VCaP (cell line): ENCODE data around the gene ZBTB8OS.
"Not testable (repeated sequence)": the region's sequence is repeated elsewhere in the genome, so short reads cannot be mapped to it uniquely, and the experiment has no call there.

Source experiments
- H3K27ac ChIP-seq: fragments of 450-650 bp; 2 replicates; pipeline ENCODE4 v1.5.1; 2017
- TF ChIP-seq, protein P1 (sequence below): fragments of 450-650 bp; conservative IDR thresholded peaks from 2 replicates; pipeline ENCODE4 v1.5.1; 2017; ENCODE audit warnings: mild to moderate bottlenecking, moderate library complexity

The ZBTB8OS gene

DNA sequence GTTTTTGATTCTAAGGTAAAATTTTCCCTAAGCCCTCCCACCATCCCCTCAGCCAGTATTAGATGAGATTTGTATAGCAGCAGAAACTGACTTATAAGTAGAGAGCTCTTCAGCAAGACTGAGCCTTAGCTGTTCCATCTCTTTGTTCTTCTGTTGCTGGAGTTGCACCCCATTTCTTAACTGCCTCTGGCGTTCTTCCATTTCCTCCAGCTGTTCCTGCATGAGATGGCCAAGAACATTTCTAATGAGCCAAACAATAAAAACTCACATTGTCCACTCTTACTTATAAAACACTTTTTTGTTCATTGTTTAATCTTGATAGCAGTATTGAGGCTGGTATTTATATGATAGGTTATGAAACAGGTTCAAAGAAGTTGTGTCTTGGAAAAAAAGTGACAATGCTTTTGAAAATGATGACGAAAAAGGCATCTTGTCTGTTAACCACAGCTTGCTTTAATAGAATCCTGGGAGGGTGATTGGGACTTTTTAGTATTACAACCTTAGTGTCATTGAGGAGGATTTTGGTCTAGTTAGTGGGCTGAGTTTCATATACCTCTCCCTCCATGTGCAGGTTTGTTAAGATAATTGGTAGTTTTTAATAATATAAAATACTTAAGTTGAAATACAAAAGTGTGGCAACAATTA lies 33.9 kb upstream of the ZBTB8OS start:
- TF ChIP-seq, protein P1, sequence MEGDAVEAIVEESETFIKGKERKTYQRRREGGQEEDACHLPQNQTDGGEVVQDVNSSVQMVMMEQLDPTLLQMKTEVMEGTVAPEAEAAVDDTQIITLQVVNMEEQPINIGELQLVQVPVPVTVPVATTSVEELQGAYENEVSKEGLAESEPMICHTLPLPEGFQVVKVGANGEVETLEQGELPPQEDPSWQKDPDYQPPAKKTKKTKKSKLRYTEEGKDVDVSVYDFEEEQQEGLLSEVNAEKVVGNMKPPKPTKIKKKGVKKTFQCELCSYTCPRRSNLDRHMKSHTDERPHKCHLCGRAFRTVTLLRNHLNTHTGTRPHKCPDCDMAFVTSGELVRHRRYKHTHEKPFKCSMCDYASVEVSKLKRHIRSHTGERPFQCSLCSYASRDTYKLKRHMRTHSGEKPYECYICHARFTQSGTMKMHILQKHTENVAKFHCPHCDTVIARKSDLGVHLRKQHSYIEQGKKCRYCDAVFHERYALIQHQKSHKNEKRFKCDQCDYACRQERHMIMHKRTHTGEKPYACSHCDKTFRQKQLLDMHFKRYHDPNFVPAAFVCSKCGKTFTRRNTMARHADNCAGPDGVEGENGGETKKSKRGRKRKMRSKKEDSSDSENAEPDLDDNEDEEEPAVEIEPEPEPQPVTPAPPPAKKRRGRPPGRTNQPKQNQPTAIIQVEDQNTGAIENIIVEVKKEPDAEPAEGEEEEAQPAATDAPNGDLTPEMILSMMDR = no peak
- no peak overlapping the region for H3K27ac ChIP-seq

DNA sequence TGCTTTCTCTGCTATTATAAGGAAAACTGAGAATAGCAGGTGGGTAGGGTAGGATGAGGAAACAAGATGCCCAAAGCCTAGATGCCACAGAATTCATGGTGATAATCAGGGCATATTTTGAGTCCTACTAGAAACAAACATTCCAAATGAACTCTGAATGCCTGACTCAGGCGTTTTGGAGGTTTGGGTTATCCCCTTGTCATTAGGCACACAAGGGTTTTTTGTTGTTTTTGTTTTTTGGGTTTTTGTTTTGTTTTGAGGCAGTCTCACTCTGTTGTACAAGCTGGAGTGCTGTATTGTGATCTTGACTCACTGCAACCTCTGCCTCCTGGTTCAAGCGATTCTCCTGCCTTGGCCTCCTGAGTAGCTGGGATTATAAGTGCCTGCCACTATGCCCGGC lies 33.0 kb upstream of the ZBTB8OS start:
- TF ChIP-seq, protein P1 = no peak
- H3K27ac ChIP-seq = no peak overlapping the region

DNA sequence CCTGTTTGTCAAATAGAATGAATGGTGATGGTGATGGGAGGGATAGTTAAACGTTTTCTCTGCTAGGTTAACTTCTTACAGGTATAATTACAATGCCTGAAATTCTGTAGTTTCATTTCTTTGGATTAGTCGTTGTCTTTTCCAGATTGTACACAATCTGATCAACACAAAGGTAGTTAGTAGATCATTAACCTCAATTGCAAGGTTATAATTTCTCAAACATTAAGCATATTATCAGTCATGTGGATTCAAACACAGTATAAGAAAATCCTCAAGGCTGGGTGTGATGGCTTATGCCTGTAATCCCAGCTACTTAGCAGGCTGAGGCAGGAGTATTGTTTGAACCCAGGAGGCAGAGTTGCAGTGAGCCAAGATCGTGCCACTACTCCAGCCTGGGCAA lies 31.6 kb upstream of the ZBTB8OS start:
- TF ChIP-seq, protein P1 = no peak
- H3K27ac ChIP-seq = peak overlapping the region; percentile 13; the same call in 1 of the 2 replicates

DNA sequence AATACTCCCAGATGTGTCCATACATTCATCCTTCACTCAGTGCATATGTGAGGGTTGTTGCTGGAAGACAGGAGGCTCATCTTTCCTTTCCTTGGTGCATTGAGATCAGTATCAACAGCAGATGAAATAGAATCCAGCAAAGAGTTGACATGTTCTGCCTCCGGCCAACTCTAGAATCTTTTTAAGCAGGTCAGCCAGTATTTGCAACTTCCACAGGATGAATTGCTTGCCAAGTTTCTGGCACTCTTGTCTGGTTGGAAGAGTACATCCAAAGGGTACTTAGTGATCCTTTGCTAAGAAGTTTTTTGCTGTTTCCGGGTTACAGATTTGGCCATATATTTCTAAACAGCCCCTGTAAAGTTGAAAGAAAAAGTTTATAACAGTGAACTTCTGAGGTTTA lies 31.2 kb upstream of the ZBTB8OS start:
- TF ChIP-seq, protein P1 = no peak
- peak overlapping the region; percentile 13; the same call in 1 of the 2 replicates for H3K27ac ChIP-seq

DNA sequence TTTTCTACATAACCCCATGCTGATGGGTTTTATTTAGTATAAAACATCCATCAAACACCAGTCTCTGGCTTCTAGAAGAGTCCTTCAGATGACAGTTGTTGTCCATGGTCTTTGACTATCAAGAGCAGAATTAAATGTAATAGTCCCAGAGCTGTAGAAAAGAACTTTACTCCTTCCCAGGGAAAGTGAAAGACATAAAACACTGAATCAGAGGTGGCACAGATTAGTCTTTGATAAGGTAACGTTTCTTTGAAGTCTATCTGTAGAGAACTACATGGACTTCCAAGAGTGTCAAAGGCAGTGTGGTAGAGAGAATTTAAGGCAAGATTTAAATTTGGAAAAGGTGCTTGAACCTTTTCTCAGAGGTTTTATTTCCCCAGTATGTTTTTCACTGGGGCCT lies 30.3 kb upstream of the ZBTB8OS start:
- H3K27ac ChIP-seq = peak overlapping the region; percentile 13; the same call in 1 of the 2 replicates
- TF ChIP-seq, protein P1 = no peak

DNA sequence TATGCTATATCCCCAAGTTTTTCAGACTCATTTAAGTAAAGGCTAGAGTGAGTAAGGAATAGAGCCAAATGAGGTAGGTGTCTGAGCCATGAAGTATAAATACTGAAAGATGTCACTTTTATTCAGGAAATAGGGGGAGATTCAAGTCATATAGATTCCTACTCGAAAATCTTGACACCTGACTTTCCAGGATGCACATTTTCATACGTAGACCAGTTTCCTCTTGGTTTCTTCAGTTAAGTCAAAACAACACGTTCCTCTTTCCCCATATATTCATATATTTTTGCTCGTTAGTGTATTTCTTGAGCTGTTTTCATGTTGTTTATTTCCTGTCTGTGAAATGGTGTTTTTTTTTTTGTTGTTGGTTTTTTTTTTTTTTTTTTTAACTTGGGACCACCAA lies 29.6 kb upstream of the ZBTB8OS start:
- not testable (repeated sequence) for H3K27ac ChIP-seq

DNA sequence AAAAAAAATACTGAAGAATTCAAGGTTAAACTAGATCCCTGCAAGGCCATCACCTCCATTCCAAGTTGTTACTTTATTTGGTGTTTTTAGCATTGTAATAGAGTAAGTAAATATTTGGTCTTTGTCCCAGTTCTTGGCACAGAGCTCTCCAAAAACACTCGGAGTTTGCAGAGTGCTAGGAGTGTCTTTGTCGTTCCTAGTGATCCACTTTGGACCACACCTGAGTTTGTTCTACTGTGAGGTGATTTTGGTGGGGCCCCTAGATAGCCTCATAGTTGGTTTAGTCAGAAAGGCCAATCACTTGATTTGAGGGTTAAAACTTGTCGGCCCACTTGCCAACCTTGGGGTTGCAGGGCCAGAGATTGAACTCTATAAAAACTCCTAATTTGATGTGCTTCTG lies 26.6 kb upstream of the ZBTB8OS start:
- TF ChIP-seq, protein P1 = no peak
- H3K27ac ChIP-seq = peak overlapping the region; percentile 21; the same call in 1 of the 2 replicates

DNA sequence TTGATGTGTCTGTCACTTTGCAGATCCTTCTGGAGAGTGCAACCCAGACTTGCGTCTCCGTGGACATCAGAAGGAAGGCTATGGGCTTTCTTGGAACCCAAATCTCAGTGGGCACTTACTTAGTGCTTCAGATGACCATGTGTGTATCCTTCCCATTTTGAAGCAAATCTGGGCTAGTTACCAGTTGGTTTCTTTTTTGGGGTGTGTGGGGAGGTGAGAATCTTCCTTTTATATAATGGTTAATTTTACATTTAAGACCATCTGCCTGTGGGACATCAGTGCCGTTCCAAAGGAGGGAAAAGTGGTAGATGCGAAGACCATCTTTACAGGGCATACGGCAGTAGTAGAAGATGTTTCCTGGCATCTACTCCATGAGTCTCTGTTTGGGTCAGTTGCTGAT lies 18.4 kb upstream of the ZBTB8OS start:
- H3K27ac ChIP-seq = not testable (repeated sequence)
